ENCODE data around the gene IL19. TPM values are rescaled to one million over a fixed set of nuclear protein-coding genes. Genes with fewer than 3 reads are reported as not detected.

IL19 gene
- total RNA-seq, 1 donor from 2014 or later: not detected

GRCh38 chr1:206856674-206857464, 86.3 kb downstream of the IL19 start:
- no peak for DNase-seq (ENCODE audit: low spot score)

GRCh38 chr1:206859082-206859521, 88.5 kb downstream of the IL19 start:
- no peak for DNase-seq (ENCODE audit: low spot score)

GRCh38 chr1:206860165-206860564, 89.6 kb downstream of the IL19 start:
- DNase-seq (ENCODE audit: low spot score): no peak

- DNase-seq (ENCODE audit: low spot score): no peak
These were observed 92.7 kb downstream of the IL19 start for GRCh38 chr1:206863266-206863665.

GRCh38 chr1:206864939-206865671, 94.5 kb downstream of the IL19 start, which contains the start of gene IL20:
IL20 (plus strand) TSS chr1:206865623; CDS start chr1:206865853, 230 bp downstream.
- peak; percentile 87 for DNase-seq (ENCODE audit: low spot score)

- DNase-seq (ENCODE audit: low spot score): no peak
These were observed 95.5 kb downstream of the IL19 start for GRCh38 chr1:206866062-206866461.

- DNase-seq (ENCODE audit: low spot score): no peak
These were observed 96.7 kb downstream of the IL19 start for GRCh38 chr1:206867239-206867638.

GRCh38 chr1:206867716-206868115, 97.1 kb downstream of the IL19 start:
- no peak for DNase-seq (ENCODE audit: low spot score)

GRCh38 chr1:206868264-206868663, 97.7 kb downstream of the IL19 start:
- DNase-seq (ENCODE audit: low spot score): no peak

GRCh38 chr1:206872139-206872538, 101.6 kb downstream of the IL19 start:
- DNase-seq (ENCODE audit: low spot score): no peak

GRCh38 chr1:206873603-206874188, 103.1 kb downstream of the IL19 start:
- DNase-seq (ENCODE audit: low spot score): no peak

GRCh38 chr1:206875752-206876377, 105.3 kb downstream of the IL19 start:
- DNase-seq (ENCODE audit: low spot score): no peak

GRCh38 chr1:206878456-206878855, 107.9 kb downstream of the IL19 start:
- no peak for DNase-seq (ENCODE audit: low spot score)

GRCh38 chr1:206880314-206880713, 109.7 kb downstream of the IL19 start:
- no peak for DNase-seq (ENCODE audit: low spot score)

- no peak for DNase-seq (ENCODE audit: low spot score)
These were observed 112.0 kb downstream of the IL19 start for GRCh38 chr1:206882555-206882954.

GRCh38 chr1:206883160-206883559, 112.6 kb downstream of the IL19 start:
- DNase-seq (ENCODE audit: low spot score): no peak

- no peak for DNase-seq (ENCODE audit: low spot score)
These were observed 113.3 kb downstream of the IL19 start for GRCh38 chr1:206883876-206884275.

GRCh38 chr1:206885341-206886060, 114.9 kb downstream of the IL19 start:
- DNase-seq (ENCODE audit: low spot score): no peak

- DNase-seq (ENCODE audit: low spot score): no peak
These were observed 116.3 kb downstream of the IL19 start for GRCh38 chr1:206886831-206887230.

GRCh38 chr1:206887701-206888100, 117.1 kb downstream of the IL19 start:
- DNase-seq (ENCODE audit: low spot score): no peak

All from ureter (tissue), 1 donor.